Measurements from ENCODE around the gene BMPR1B.

Gene BMPR1B

GRCh38 chr4:94911106-94911505, 153.4 kb downstream of the BMPR1B start:
- DNase-seq (ENCODE audit: low read depth in 3 of 3), result no peak

GRCh38 chr4:94912606-94913005, 154.9 kb downstream of the BMPR1B start:
- no peak for DNase-seq (ENCODE audit: low read depth in 3 of 3)

DNA sequence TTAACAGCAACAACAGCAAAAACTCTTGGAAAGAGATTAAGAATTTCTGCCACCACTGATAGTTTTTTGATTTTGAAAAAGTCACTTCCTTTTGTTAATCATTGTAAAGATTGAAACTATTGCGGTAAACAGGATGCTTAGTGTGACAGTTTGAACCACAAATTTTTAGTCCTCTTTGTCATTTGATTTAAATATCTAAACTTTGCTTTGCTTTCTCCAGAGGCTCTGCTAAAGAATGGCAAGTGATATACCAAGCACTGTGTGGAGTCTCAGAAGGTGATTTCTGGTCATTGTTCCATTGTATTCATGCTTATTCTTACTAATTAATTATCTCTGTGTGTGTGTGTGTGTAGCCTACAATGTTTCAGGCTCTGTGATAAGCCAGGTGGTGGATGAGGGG, 155.6 kb downstream of the BMPR1B start:
- no peak for DNase-seq (ENCODE audit: low read depth in 3 of 3)

DNA sequence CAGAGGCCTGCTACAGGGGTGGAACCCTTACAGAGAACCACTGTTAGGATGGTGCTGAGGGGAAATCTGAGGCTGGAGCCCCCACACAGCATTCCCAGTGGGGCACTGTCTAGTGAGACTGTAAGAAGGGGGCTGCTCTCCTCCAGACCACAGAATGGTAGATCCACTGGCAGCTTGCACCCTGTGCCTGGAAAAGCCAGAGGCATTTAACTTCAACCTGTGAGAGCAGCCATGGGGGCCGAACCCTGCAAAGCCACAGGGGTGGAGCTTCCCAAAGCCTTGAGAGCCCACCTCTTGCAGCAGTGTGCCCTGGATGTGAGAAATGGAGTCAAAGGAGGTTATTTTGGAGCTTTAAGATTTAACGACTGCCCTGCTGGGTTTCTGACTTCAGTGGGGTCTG, 159.4 kb downstream of the BMPR1B start:
- DNase-seq (ENCODE audit: low read depth in 3 of 3), result no peak

DNA sequence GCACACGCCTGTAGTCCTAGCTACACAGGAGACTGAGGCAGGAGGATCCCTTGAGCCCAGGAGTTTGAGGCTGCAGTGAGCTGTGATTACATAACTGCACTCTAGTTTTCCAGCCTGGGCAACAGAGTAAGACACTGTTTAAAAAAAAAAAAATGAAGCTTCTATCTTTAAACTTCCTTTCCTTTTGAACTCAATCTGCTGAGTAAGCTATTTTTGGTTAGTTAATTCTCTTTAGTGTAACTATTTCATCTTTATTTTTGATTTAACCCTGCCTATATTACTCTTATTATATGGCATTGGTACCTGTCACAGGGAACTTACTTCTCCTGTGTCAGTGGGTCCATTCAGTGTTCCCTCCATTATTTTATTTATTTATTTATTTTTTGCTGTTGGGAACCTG, 160.8 kb downstream of the BMPR1B start:
- DNase-seq (ENCODE audit: low read depth in 3 of 3), result no peak

DNA sequence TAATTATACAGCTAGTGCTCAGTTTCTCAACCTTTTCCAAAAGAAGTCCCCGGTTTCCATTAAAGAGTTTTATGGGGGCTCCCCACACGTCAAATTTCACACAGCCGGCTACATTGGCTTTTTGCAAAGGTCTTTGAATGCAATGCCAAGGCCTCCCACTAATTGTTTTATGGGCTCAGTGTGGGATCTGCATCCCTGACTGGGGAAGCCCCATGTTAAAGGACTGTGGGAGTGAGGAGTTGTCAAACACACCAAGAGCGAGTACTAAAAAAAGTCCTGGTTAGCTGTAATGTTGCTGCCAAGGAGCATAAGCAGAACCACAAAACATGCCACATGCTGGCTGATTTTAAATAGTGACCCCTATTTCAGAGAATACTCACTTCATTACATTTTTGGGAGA, 162.6 kb downstream of the BMPR1B start:
- DNase-seq (ENCODE audit: low read depth in 3 of 3), result no peak

DNA sequence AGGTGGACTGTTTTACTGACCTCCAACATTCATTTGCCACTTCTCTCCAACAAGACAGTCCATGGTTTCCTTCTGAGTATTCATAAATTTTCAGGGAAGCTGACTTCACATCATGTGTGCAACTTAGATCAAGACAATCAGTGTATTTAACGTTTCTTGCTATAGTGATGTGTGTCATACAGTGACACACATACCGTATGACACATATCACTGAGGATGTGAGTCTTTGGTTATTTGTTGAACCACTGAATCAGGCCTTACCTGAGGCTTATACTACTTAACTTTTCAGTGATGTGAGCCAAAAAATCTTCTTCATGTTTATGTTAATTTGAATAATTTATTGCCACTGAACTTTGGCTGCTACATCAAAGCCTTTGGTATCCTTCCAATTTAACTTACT, 166.8 kb downstream of the BMPR1B start:
- DNase-seq (ENCODE audit: low read depth in 3 of 3), result no peak

DNA sequence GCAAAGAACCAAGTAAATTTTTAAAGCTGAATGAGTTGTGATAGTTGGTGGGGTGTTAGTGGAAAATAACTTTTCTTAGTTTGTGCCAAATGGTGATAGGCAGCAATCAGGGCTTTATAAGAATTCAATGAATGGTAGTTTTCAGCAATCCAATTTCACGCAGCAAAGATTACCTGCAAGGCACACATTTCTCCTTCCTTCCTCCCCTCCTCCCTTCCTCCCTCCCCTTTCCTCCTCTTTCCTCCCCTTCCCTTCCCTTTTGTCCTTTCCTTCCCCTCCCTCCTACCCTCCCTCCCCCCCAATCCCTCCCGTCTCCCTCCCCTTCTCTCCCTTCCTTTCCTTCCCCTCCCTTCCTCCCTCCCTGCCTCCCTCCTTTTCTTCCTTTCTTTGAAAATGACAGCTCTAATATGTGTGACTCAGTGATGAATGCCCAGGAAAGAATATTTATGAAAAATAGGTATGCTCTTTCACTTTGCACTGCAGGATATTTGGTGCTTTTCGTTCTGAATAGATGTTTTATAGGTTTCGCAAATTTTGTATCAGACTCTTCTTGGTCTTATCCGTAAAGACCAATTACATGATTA, 168.1 kb downstream of the BMPR1B start:
- no peak for DNase-seq (ENCODE audit: low read depth in 3 of 3)

GRCh38 chr4:94926936-94927335, 169.2 kb downstream of the BMPR1B start:
- DNase-seq (ENCODE audit: low read depth in 3 of 3), result no peak

- no peak for DNase-seq (ENCODE audit: low read depth in 3 of 3)
Observed at GRCh38 chr4:94927696-94928095, 169.9 kb downstream of the BMPR1B start.

DNA sequence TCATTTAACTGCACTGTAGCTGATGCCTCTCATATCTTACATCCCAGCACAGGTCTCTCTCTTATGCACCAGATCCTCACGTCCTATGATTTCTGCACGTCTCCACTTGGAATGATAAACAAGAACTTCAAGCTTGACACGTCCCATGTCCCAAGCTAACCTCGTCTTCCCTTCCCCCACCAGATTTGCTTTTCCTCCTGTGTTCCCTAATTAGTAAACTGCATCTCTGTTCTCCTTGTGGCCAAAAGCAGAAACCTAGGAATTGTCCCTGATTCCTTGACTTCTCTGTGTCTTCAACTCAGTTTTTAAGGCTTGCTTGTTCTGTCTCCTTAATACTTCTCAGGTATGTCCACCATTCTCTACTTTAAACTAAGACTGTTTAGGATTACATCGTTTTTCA, 171.9 kb downstream of the BMPR1B start:
- DNase-seq (ENCODE audit: low read depth in 3 of 3), result no peak

DNA sequence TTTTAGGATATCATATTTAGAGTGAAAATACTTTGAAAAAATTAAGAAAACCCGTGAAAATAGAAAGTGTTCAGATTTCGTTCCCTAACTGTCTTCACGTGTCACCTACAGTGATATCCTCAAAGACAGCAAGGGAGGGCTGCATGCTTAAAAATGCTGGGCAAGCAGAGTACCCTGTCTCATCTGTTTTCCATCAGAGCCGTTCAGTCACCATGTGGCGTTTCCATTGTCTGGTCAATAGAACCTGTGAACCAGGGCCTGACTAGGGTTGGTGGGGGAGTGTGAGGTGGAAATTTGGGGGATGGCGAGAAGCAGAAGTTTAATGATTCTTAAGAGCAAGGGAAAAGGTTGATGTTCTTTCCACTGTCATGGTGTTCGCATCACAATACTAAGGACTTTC, 173.9 kb downstream of the BMPR1B start:
- DNase-seq (ENCODE audit: low read depth in 3 of 3), result no peak

DNA sequence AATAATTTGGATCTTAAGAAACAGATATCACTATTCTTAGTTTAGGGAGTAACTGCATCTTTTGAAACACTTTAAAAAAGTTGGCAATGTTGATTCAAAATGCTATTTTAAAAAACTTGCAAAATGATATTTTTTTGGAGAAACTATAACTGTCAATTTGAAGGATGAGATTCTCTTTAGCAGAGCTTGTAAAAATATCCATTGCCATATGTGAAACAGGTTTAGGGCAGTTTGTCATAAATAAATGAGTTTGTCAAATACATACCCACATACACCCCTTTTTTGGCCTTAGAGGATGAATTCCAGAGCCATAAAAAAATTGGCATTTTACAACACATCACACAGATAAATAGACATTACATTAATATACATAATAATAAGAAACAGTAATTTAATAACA, 174.6 kb downstream of the BMPR1B start:
- DNase-seq (ENCODE audit: low read depth in 3 of 3), result no peak

DNA sequence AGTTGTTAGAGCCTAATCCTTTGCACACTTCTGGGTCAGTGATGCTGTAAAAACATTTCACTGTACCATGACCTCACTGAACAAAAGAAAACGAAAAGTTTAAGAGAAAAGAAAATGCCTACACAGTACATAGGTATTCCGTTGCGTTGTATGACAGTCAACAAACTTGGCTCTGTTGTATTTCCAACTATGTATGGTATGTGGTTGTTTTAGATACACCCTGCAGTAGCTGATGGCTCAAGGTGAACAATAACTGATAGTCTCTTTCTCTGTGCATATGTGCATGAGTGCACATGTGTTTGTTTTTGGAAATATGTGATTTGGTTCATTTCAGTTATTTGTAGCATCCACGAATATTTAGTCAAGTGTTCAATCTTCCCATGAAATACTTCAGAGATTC, 176.0 kb downstream of the BMPR1B start:
- no peak for DNase-seq (ENCODE audit: low read depth in 3 of 3)

- DNase-seq (ENCODE audit: low read depth in 3 of 3), result no peak
Observed at GRCh38 chr4:94934201-94934600, 176.4 kb downstream of the BMPR1B start.

GRCh38 chr4:94934864-94935263, 177.1 kb downstream of the BMPR1B start:
- no peak for DNase-seq (ENCODE audit: low read depth in 3 of 3)

DNA sequence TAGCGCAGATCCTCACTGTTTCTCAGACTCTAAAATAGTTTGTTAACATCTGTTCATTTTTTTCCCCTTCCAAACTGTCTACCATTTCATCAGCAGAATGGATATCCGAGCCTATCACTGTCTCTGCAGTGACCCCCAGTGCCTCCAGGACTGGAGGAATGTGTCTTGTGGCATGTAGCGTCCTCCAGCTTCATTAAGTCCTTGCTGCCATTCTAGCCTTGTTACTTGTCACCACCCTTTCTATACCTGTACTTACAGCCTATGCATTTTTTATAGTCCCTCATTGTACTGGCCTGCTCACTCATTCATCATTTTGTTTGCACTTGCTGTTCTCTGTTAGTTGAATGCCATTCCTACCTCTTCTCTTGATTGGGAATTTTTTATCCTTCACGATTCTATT, 179.1 kb downstream of the BMPR1B start:
- no peak for DNase-seq (ENCODE audit: low read depth in 3 of 3)

GRCh38 chr4:94939791-94940519, 182.2 kb downstream of the BMPR1B start:
- DNase-seq (ENCODE audit: low read depth in 3 of 3), result no peak

DNA sequence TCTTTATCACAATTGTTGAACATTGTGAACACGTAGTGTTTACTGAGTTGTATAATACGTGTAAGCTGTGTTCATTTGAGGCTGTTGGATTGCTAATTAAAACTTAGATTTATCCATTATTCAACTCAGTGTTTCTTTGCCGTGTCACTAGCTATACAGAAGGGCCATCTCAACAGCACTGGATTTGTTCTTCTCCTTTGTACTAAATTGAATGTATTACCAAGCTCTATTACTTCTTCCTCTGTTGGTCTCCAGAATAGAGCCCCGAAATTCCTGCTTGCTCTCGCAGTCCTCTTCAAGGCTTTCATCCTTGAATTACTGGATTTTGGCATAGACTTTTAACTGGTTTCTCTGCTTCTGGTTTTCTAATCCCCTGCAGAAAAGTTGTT, 182.8 kb downstream of the BMPR1B start:
- DNase-seq (ENCODE audit: low read depth in 3 of 3), result no peak

DNA sequence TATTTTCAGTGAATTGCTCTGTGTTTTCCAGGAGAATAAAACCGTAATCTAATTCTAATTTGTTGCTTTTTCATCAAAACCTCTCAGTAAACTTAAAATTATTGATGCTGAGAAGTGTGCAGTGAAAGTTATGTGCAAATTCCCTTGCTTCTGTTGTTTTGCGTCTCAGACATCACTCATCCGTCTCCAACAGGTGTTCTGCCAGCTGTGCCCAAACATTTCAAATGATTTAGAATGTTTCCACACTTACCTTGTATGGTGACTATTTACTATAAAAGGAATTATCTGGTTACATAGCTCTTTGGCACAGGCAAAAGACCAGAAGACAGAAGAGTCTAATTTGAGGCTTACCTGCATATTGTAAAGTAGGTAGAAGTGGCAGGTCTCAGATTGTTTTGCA, 184.0 kb downstream of the BMPR1B start:
- DNase-seq (ENCODE audit: low read depth in 3 of 3), result no peak

GRCh38 chr4:94944726-94945125, 187.0 kb downstream of the BMPR1B start:
- no peak for DNase-seq (ENCODE audit: low read depth in 3 of 3)

DNA sequence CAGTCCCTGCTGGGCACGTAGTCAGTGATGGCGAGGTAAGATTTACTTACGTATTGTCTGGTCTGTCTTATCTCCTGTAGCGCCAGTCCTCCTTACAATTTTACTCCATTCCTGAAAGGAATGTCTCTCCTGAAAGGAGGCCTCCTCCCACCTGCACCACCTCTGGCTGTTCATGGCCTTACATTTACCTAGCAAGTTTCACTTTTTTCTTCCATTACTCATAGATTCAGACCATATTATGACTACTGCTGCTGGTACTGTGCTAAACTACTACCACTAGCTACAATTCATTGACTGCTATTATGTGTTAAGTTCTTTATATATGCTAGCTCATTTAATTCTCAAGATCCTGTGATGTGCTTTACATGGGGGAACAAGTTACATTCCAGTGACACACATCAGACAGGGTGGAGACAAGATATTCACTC, 189.9 kb downstream of the BMPR1B start:
- DNase-seq (ENCODE audit: low read depth in 3 of 3), result no peak

- no peak for DNase-seq (ENCODE audit: low read depth in 3 of 3)
Observed at GRCh38 chr4:94954251-94954650, 196.5 kb downstream of the BMPR1B start.

DNA sequence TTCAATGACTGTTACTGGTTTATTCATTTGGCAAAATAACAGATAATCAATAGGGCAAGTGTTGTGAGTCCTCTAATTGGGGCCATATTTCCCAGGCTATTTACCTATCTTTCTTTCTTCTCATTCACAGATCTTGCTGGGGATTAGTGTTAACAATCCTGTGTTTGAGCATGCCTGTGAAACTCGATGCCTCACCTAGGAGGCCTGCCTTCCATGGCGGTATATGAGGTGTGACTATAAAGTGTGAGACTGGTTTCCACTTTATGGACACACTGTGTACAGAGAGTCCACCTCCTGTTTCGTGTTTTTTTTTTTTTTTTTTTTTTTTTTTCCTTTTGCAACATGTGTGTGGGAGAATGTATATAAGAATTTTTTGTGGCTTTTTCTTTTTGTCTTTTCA, 199.3 kb downstream of the BMPR1B start:
- DNase-seq (ENCODE audit: low read depth in 3 of 3), result no peak

All from stimulated activated CD4-positive, alpha-beta T cell treated with anti-CD3 and anti-CD28 coated beads, TNF-alpha, amount 100 ng/mL, for 48 hours (primary cell).